HepG2 (cell line): ENCODE results near the gene DUS1L. TPM values are rescaled to one million over a fixed set of nuclear protein-coding genes. Genes with fewer than 3 reads are reported as not detected.
A peak's percentile ranks its signal among the peaks of the same experiment; 100 is the strongest.

ENCODE experiments used
- ATAC-seq: fragments of 200-7000 bp; cut with Tn5 transposase; 3 replicates; pipeline ENCODE4 v1.9.1; 2020; ENCODE audit warnings: mild to moderate bottlenecking, moderate library complexity
- BruUV-seq: library from RNA; stranded (reverse); fragments of 400-500 nt; replicated peaks from 2 replicates; lab custom pipeline; 2021; lab: Mats Ljungman, UMichigan
- CTCF ChIA-PET: fragments of 300-600 bp; formaldehyde crosslinking; extraction: SDS; loops from one replicate; lab custom pipeline; 2021; ENCODE audit warnings: low total read pairs, inconsistent platforms, low intra/inter-chr PET ratio; lab: Yijun Ruan, JAX
- POLR2A ChIA-PET: fragments of 350-600 bp; sonication (Branson Sonifier 250); formaldehyde crosslinking; loops from one replicate; lab custom pipeline; 2020; ENCODE audit warnings: antibody characterized with exemption, inconsistent platforms; lab: Yijun Ruan, JAX
- DNase-seq: peaks from one replicate; pipeline ENCODE4 v3.0.0-alpha.2; 2015; ENCODE audit warnings: low spot score
- FAIRE-seq: peaks from 3 replicates; lab custom pipeline; 2011; peaks lifted over from hg19 to GRCh38; lab: Jason Lieb, UNC
- H2AFZ ChIP-seq: one replicate; pipeline ENCODE4 v1.6.1; 2011; ENCODE audit warnings: low read length, inconsistent platforms
- H3K27ac ChIP-seq: fragments of 300-600 bp; 3 replicates; pipeline ENCODE4 v1.8.0; 2011; ENCODE audit warnings: mixed run types, mild to moderate bottlenecking, mixed read lengths, low read length, inconsistent platforms; ENCODE audit not compliant: insufficient read depth; ENCODE audit errors: extremely low read length
- H3K27me3 ChIP-seq, 2 experiments: fragments of 200-600 bp in 1 of 2; 2 replicates in 1 of 2; 3 replicates in 1 of 2; pipeline versions ENCODE4 v1.6.0 to v1.8.0; 2011; ENCODE audit warnings: low read length in 2 of 2, mild to moderate bottlenecking in 2 of 2, moderate library complexity in 2 of 2, inconsistent platforms in 1 of 2; ENCODE audit not compliant: insufficient read depth in 2 of 2, control insufficient read depth in 1 of 2
- H3K36me3 ChIP-seq, 2 experiments: fragments of 200-600 bp in 1 of 2; replicated peaks in 1 of 2; 2 replicates in 1 of 2; 3 replicates in 1 of 2; pipeline versions ENCODE4 v1.5.1 to v1.8.0; 2011; ENCODE audit warnings: low read length in 2 of 2, inconsistent platforms in 1 of 2; ENCODE audit not compliant: insufficient read depth in 2 of 2, control insufficient read depth in 1 of 2
- H3K4me1 ChIP-seq: 2 replicates; pipeline ENCODE4 v1.5.1; 2012; ENCODE audit warnings: low read length, inconsistent platforms; ENCODE audit not compliant: insufficient read depth
- H3K4me2 ChIP-seq: 2 replicates; pipeline ENCODE4 v1.6.0; 2011; ENCODE audit warnings: low read depth, low read length, inconsistent platforms
- H3K4me3 ChIP-seq, 3 experiments: fragments of 200-600 bp in 1 of 3; sonication (generic), shearing (Covaris generic) in 1 of 3; replicated peaks in 1 of 3; 2 replicates each; pipeline ENCODE4 v1.5.1; 2011 to 2016; ENCODE audit warnings: low read length in 3 of 3, inconsistent platforms in 2 of 3, low read depth in 2 of 3, mild to moderate bottlenecking in 2 of 3, control low read depth in 1 of 3, mixed read lengths in 1 of 3; ENCODE audit not compliant: insufficient read depth in 1 of 3
- H3K79me2 ChIP-seq: one replicate; pipeline ENCODE4 v1.6.1; 2011; ENCODE audit warnings: low read length, inconsistent platforms; ENCODE audit not compliant: insufficient read depth
- H3K9ac ChIP-seq: 2 replicates; pipeline ENCODE4 v1.6.0; 2011; ENCODE audit warnings: mild to moderate bottlenecking, low read depth, low read length, inconsistent platforms; ENCODE audit not compliant: insufficient read depth
- H3K9me3 ChIP-seq: 2 replicates; pipeline ENCODE4 v1.5.1; 2012; ENCODE audit warnings: mild to moderate bottlenecking, low read length
- H4K20me1 ChIP-seq: 2 replicates; pipeline ENCODE4 v1.6.0; 2011; ENCODE audit warnings: inconsistent platforms, mild to moderate bottlenecking, low read length, moderate library complexity; ENCODE audit not compliant: insufficient read depth
- CBX2 ChIP-seq, 2 experiments: fragments of 200-600 bp in 1 of 2; sonication (generic); formaldehyde crosslinking in 1 of 2; IDR thresholded peaks; 2 replicates each; pipeline versions ENCODE4 v1.7.0 to v1.8.1; 2018 to 2022; ENCODE audit warnings: low read depth in 2 of 2, low read length in 1 of 2, mild to moderate bottlenecking in 1 of 2, missing genetic modification reagents in 1 of 2
- CHCHD3 ChIP-seq: sonication (generic); formaldehyde crosslinking; IDR thresholded peaks from 2 replicates; pipeline ENCODE4 v1.8.0; 2022; ENCODE audit warnings: mild to moderate bottlenecking, missing genetic modification reagents, moderate library complexity
- GABPB1 ChIP-seq: IDR thresholded peaks from 2 replicates; pipeline ENCODE4 v1.6.1; 2016; ENCODE audit warnings: mild to moderate bottlenecking, missing genetic modification reagents, moderate library complexity, missing compliant biosample characterization
- HDAC2 ChIP-seq: sonication (generic); formaldehyde crosslinking; IDR thresholded peaks from 2 replicates; pipeline ENCODE4 v1.4.0; 2020; ENCODE audit warnings: missing genetic modification reagents
- IRX3 ChIP-seq: sonication (generic); formaldehyde crosslinking; IDR thresholded peaks from 2 replicates; pipeline ENCODE4 v1.8.1; 2023; ENCODE audit warnings: mild to moderate bottlenecking, low read depth, missing genetic modification reagents, borderline replicate concordance
- KDM3A ChIP-seq: IDR thresholded peaks from 2 replicates; pipeline ENCODE4 v1.6.1; 2018; ENCODE audit warnings: low read depth, missing compliant biosample characterization
- NONO ChIP-seq, 2 experiments: fragments of 450-650 bp in 1 of 2; sonication (generic) in 1 of 2; formaldehyde crosslinking in 1 of 2; IDR thresholded peaks in 1 of 2; conservative IDR thresholded peaks in 1 of 2; 2 replicates each; pipeline versions ENCODE4 v1.6.1 to v1.8.0; 2017 to 2022; ENCODE audit warnings: mild to moderate bottlenecking in 1 of 2, missing genetic modification reagents in 1 of 2, moderate library complexity in 1 of 2
- REXO4 ChIP-seq: sonication (generic); formaldehyde crosslinking; IDR thresholded peaks from 2 replicates; pipeline ENCODE4 v1.8.0; 2022; ENCODE audit warnings: missing genetic modification reagents, mild to moderate bottlenecking, borderline replicate concordance
- SP2 ChIP-seq: sonication (generic); formaldehyde crosslinking; IDR thresholded peaks from 2 replicates; pipeline ENCODE4 v1.5.1; 2020; ENCODE audit warnings: mild to moderate bottlenecking, missing genetic modification reagents
- TBL1XR1 ChIP-seq: fragments of 150-350 bp; IDR thresholded peaks from 2 replicates; pipeline ENCODE4 v1.6.1; 2014; ENCODE audit warnings: borderline replicate concordance, low read length; ENCODE audit not compliant: partially characterized antibody
- TGIF2 ChIP-seq: IDR thresholded peaks from 2 replicates; pipeline ENCODE4 v1.6.1; 2016; ENCODE audit warnings: control low read depth, missing compliant biosample characterization
- ZFP82 ChIP-seq: sonication (generic); formaldehyde crosslinking; IDR thresholded peaks from 2 replicates; pipeline ENCODE4 v1.5.1; 2020; ENCODE audit warnings: mild to moderate bottlenecking, missing genetic modification reagents, borderline replicate concordance
- ZNF451 ChIP-seq: sonication (generic); formaldehyde crosslinking; IDR thresholded peaks from 2 replicates; pipeline ENCODE4 v1.5.0; 2020; ENCODE audit warnings: mild to moderate bottlenecking, missing genetic modification reagents
- ZNF547 ChIP-seq: sonication (generic); formaldehyde crosslinking; IDR thresholded peaks from 2 replicates; pipeline ENCODE4 v1.5.1; 2020; ENCODE audit warnings: mild to moderate bottlenecking, missing genetic modification reagents
- WGBS: methylation state at CpG from one replicate; pipeline ENCODE4 v1.1.6; 2017; ENCODE audit warnings: low lambda C conversion rate; 5-methylcytosine and 5-hydroxymethylcytosine counted together
- in situ Hi-C: cut with HindIII; loops from 2 replicates; pipeline ENCODE4 v1.10.0; 2017; ENCODE audit warnings: low pct_unique_long_range_greater_than_20kb; ENCODE audit not compliant: extremely low pct_ligation_motif_present
- intact Hi-C: fragments of 100-400 bp; cut with micrococcal nuclease; formaldehyde crosslinking; loops from one replicate; pipeline ENCODE4 v1.10.0; 2022; ENCODE audit not compliant: unreplicated experiment
- polyA plus RNA-seq, 8 experiments: library from polyadenylated mRNA; depleted of rRNA in 3 of 8; stranded (reverse) in 7 of 8; unstranded in 1 of 8; fragments of >200 nt; fragmentation: Illumina TruSeq in 4 of 8; extraction: Trizol in 4 of 8; gene quantifications; 2 replicates each; pipeline versions ENCODE4 v1.2.1 to v1.2.3, GENCODE V29; 2011 to 2016; ENCODE audit warnings: low read depth in 4 of 8, missing spikeins in 1 of 8, mixed read lengths in 1 of 8; ENCODE audit not compliant: insufficient read depth in 1 of 8
- total RNA-seq, 5 experiments: library from RNA; depleted of rRNA; stranded (reverse); fragments of >200 nt; fragmentation: Illumina TruSeq; extraction: Trizol; gene quantifications; 2 replicates each; pipeline ENCODE4 v1.2.3, GENCODE V29; 2016; ENCODE audit warnings: low read depth in 1 of 5
- TF ChIP-seq, protein P1 (sequence below): sonication (generic); formaldehyde crosslinking; IDR thresholded peaks from 2 replicates; pipeline ENCODE4 v1.5.0; 2020; ENCODE audit warnings: missing genetic modification reagents, mild to moderate bottlenecking, borderline replicate concordance
- TF ChIP-seq, protein P2 (sequence below): IDR thresholded peaks from 2 replicates; pipeline ENCODE4 v1.6.1; 2012; ENCODE audit warnings: inconsistent platforms
- TF ChIP-seq, protein P3 (sequence below): IDR thresholded peaks from 2 replicates; pipeline ENCODE4 v1.6.1; 2018; ENCODE audit warnings: missing genetic modification reagents, mild to moderate bottlenecking, missing compliant biosample characterization
- TF ChIP-seq, protein P4 (sequence below): sonication (generic); formaldehyde crosslinking; IDR thresholded peaks from 2 replicates; pipeline ENCODE4 v1.5.1; 2020; ENCODE audit warnings: mild to moderate bottlenecking, missing genetic modification reagents

Gene DUS1L
- total and polyA plus RNA-seq, 2 of the 13 experiments (the other 11 are each of a cell fraction or from before 2014, with no cell fraction given) = 81.0 to 109 TPM

DNA sequence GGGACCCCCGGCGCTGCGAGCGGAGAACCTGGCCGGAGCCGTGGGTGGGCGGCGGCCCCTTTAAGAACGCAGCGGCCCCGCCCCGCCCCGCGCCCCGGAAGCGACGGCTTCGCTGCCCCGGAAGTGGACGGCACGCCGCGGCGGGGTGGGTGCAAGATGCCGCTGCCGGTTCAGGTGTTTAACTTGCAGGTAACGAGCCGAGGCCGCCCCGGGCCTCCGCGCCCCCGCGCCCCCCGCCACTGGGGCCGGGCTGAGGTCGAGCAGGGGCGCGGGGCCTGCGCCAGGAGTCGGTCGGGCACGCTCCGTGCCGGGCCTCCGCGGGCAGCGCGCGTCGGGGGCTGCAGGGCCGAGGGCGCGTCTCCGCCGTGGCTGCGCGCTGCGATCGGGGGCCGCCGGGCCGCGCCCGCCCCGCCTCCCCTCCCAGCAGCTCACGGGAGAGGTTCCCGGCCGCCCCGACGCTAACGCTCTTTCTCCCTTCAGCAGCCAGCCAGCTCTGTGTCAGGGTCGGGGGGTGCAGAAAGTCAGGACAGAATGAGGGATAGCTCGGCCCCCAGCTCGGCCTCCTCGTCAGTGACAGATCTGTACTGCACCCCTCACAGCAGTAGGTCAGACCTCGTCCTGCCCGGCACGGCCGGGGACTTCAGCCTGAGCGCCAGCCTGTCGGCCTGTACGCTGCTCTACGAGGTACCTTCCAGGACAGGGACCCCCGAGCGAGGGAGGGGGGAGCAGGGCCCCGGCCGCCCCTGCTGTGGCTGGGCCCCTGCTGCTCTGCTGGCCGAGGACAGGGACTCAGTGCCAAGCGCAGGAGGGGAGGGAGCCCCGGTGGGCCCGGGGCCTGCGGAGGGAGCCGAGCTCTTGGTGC is 13.6 kb downstream of the DUS1L start, which contains the start of the genes GPS1 and RFNG:
TSS of gene GPS1 (plus strand) at position 123 of the 862 bp plus-strand sequence. CDS start at position 157, 34 bp downstream.
TSS of gene RFNG (minus strand) at position 36 of the 862 bp plus-strand sequence. CDS start 45 bp downstream, outside the sequence.
- TSS peak; percentile 62 for BruUV-seq
- WGBS = 0% methylated on average over 8 of the region's 94 CpGs
- H2AFZ ChIP-seq = no peak within 1 kb of the TSS
- TF ChIP-seq, protein P1, sequence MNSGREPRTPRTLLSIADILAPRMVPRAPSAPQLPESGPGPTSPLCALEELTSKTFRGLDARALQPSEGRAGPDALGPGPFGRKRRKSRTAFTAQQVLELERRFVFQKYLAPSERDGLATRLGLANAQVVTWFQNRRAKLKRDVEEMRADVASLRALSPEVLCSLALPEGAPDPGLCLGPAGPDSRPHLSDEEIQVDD (CRISPR knock-in tag) = no peak
- TF ChIP-seq SP2 (peak; percentile 73), TBL1XR1 (no peak), CBX2 (IDR thresholded peaks at IDR 0.05; ENCODE audit: low read depth, low read length) (no peak), CBX2 (CRISPR knock-in tag; IDR thresholded peaks at IDR 0.05; ENCODE audit: low read depth) (no peak), IRX3 (no peak), NONO (IDR thresholded peaks at IDR 0.05) (no peak), NONO (CRISPR knock-in tag; conservative IDR thresholded peaks at IDR 0.05) (peak; percentile 59; the same call in 1 of the 2 replicates), ZFP82 (peak; percentile 37; the same call in 1 of the 2 replicates), KDM3A (CRISPR knock-in tag) (0 out of 2 replicates have a peak, but pooled peaks have one; percentile 24), GABPB1 (CRISPR knock-in tag) (peak; percentile 93), CHCHD3 (CRISPR knock-in tag) (no peak), ZNF547 (CRISPR knock-in tag) (no peak), ZNF451 (no peak), TGIF2 (no peak), REXO4 (no peak), HDAC2 (CRISPR knock-in tag) (no peak)
- TF ChIP-seq, protein P2, sequence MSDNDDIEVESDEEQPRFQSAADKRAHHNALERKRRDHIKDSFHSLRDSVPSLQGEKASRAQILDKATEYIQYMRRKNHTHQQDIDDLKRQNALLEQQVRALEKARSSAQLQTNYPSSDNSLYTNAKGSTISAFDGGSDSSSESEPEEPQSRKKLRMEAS = peak; percentile 67
- TF ChIP-seq, protein P3, sequence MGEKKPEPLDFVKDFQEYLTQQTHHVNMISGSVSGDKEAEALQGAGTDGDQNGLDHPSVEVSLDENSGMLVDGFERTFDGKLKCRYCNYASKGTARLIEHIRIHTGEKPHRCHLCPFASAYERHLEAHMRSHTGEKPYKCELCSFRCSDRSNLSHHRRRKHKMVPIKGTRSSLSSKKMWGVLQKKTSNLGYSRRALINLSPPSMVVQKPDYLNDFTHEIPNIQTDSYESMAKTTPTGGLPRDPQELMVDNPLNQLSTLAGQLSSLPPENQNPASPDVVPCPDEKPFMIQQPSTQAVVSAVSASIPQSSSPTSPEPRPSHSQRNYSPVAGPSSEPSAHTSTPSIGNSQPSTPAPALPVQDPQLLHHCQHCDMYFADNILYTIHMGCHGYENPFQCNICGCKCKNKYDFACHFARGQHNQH (CRISPR knock-in tag) = no peak
- TF ChIP-seq, protein P4, sequence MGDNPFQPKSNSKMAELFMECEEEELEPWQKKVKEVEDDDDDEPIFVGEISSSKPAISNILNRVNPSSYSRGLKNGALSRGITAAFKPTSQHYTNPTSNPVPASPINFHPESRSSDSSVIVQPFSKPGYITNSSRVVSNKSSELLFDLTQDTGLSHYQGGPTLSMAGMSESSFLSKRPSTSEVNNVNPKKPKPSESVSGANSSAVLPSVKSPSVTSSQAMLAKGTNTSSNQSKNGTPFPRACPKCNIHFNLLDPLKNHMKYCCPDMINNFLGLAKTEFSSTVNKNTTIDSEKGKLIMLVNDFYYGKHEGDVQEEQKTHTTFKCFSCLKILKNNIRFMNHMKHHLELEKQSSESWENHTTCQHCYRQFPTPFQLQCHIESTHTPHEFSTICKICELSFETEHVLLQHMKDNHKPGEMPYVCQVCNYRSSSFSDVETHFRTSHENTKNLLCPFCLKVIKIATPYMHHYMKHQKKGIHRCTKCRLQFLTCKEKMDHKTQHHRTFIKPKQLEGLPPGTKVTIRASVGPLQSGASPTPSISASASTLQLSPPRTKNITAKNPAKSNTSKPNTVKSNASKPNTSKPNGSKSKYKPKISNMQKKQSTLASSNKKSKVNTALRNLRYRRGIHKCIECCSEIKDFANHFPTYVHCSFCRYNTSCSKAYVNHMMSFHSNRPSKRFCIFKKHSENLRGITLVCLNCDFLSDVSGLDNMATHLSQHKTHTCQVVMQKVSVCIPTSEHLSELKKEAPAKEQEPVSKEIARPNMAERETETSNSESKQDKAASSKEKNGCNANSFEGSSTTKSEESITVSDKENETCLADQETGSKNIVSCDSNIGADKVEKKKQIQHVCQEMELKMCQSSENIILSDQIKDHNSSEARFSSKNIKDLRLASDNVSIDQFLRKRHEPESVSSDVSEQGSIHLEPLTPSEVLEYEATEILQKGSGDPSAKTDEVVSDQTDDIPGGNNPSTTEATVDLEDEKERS (CRISPR knock-in tag) = no peak

More for the DNA sequence above, 13.6 kb downstream of the DUS1L start, which contains the start of the genes GPS1 and RFNG:
- peak; percentile 49 for ATAC-seq
- Histone ChIP-seq H3K4me1 (peaks cover 50% of the 10 kb centered on the region), H3K9ac (peak within 1 kb of the TSS; percentile 94), H3K4me3 (peak within 1 kb of the TSS; percentile 76 to 99 (median 95)), H4K20me1 (no peaks in the 10 kb centered on the region; the same call in 1 of the 2 replicates), H3K79me2 (peaks cover 37% of the 10 kb centered on the region), H3K27ac (peak within 1 kb of the TSS; percentile 71), H3K9me3 (no peaks in the 10 kb centered on the region), H3K27me3 (no peaks in the 10 kb centered on the region; a peak in 2 of 5 replicates), H3K36me3 (peaks cover 22 to 51% of the 10 kb centered on the region in 2 experiments), H3K4me2 (peak within 1 kb of the TSS; percentile 100)
- ChIA-PET POLR2A (interaction anchor here (0.7 to 3.4 kb wide), 4 partner anchors 8 to 323 kb away, joined by 3 to 33 read pairs (median 3); partner anchors contain the start of gene DCXR), CTCF (no interaction called here)
- DNase-seq = peak; percentile 60
- in situ Hi-C loops (no loop called here), intact Hi-C loops (loop anchor here (1.0 to 5.0 kb wide), 2 partner anchors 15 to 45 kb away; partner anchors contain the start of genes DCXR and FASN)
- no peak for FAIRE-seq
